ENCODE data around the gene ZNF708.

- TF ChIP-seq, protein P1, sequence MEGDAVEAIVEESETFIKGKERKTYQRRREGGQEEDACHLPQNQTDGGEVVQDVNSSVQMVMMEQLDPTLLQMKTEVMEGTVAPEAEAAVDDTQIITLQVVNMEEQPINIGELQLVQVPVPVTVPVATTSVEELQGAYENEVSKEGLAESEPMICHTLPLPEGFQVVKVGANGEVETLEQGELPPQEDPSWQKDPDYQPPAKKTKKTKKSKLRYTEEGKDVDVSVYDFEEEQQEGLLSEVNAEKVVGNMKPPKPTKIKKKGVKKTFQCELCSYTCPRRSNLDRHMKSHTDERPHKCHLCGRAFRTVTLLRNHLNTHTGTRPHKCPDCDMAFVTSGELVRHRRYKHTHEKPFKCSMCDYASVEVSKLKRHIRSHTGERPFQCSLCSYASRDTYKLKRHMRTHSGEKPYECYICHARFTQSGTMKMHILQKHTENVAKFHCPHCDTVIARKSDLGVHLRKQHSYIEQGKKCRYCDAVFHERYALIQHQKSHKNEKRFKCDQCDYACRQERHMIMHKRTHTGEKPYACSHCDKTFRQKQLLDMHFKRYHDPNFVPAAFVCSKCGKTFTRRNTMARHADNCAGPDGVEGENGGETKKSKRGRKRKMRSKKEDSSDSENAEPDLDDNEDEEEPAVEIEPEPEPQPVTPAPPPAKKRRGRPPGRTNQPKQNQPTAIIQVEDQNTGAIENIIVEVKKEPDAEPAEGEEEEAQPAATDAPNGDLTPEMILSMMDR (IDR thresholded peaks at IDR 0.05), result no peak
- TF ChIP-seq, protein P2, sequence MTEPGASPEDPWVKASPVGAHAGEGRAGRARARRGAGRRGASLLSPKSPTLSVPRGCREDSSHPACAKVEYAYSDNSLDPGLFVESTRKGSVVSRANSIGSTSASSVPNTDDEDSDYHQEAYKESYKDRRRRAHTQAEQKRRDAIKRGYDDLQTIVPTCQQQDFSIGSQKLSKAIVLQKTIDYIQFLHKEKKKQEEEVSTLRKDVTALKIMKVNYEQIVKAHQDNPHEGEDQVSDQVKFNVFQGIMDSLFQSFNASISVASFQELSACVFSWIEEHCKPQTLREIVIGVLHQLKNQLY (CRISPR knock-in tag; IDR thresholded peaks at IDR 0.05), result no peak
- TF ChIP-seq E2F1 (CRISPR knock-in tag; IDR thresholded peaks at IDR 0.05), result no peak
- TF ChIP-seq MYBL2 (CRISPR knock-in tag; IDR thresholded peaks at IDR 0.05), result no peak
- TF ChIP-seq, protein P3, sequence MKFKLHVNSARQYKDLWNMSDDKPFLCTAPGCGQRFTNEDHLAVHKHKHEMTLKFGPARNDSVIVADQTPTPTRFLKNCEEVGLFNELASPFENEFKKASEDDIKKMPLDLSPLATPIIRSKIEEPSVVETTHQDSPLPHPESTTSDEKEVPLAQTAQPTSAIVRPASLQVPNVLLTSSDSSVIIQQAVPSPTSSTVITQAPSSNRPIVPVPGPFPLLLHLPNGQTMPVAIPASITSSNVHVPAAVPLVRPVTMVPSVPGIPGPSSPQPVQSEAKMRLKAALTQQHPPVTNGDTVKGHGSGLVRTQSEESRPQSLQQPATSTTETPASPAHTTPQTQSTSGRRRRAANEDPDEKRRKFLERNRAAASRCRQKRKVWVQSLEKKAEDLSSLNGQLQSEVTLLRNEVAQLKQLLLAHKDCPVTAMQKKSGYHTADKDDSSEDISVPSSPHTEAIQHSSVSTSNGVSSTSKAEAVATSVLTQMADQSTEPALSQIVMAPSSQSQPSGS (CRISPR knock-in tag; IDR thresholded peaks at IDR 0.05; ENCODE audit: borderline replicate concordance, low read depth), result no peak
- TF ChIP-seq NR2C2 (CRISPR knock-in tag; IDR thresholded peaks at IDR 0.05), result no peak
- TF ChIP-seq ZNF138 (CRISPR knock-in tag; conservative IDR thresholded peaks at IDR 0.05), result no peak
Measured at GRCh38 chr19:21358768-21359451, 29.7 kb upstream of the ZNF708 start, which contains the start of gene ZNF738.

All from WTC11 (cell line).